ENCODE results near the gene METTL6.
"Not testable (repeated sequence)": the region's sequence is repeated elsewhere in the genome, so short reads cannot be mapped to it uniquely, and the experiment has no call there.

METTL6 gene

GRCh38 chr3:15387735-15388134, 39.6 kb downstream of the METTL6 start:
- DNase-seq (ENCODE audit: insufficient read length, low spot score) (no peak), FAIRE-seq (no peak)

GRCh38 chr3:15387171-15387581, 40.2 kb downstream of the METTL6 start:
- DNase-seq (ENCODE audit: insufficient read length, low spot score), result no peak
- TF ChIP-seq CTCF (IDR thresholded peaks at IDR 0.05; ENCODE audit: insufficient read depth, missing control alignments), result no peak
- FAIRE-seq, result no peak

More at GRCh38 chr3:15387735-15388134, 39.6 kb downstream of the METTL6 start:
- TF ChIP-seq CTCF (IDR thresholded peaks at IDR 0.05; ENCODE audit: insufficient read depth, missing control alignments), result no peak

GRCh38 chr3:15386654-15386955, 40.7 kb downstream of the METTL6 start:
- not testable (repeated sequence) for DNase-seq (ENCODE audit: insufficient read length, low spot score); FAIRE-seq

GRCh38 chr3:15385901-15386653, 41.3 kb downstream of the METTL6 start:
- FAIRE-seq (no peak), DNase-seq (ENCODE audit: insufficient read length, low spot score) (no peak)
- TF ChIP-seq CTCF (IDR thresholded peaks at IDR 0.05; ENCODE audit: insufficient read depth, missing control alignments), result no peak

- not testable (repeated sequence) for DNase-seq (ENCODE audit: insufficient read length, low spot score); FAIRE-seq
Observed at GRCh38 chr3:15385238-15385695, 42.1 kb downstream of the METTL6 start.

- DNase-seq (ENCODE audit: insufficient read length, low spot score) (no peak), FAIRE-seq (no peak)
- no peak for TF ChIP-seq CTCF (IDR thresholded peaks at IDR 0.05; ENCODE audit: insufficient read depth, missing control alignments)
Observed at GRCh38 chr3:15384510-15385237, 42.7 kb downstream of the METTL6 start.

GRCh38 chr3:15382405-15382923, 44.9 kb downstream of the METTL6 start:
- no peak for FAIRE-seq
- no peak for TF ChIP-seq CTCF (IDR thresholded peaks at IDR 0.05; ENCODE audit: insufficient read depth, missing control alignments)
- DNase-seq (ENCODE audit: insufficient read length, low spot score), result no peak

Measured in D721Med (cell line).